SU-DHL-6 (cell line): Measurements from ENCODE around the gene ANO9.

Experiments
- CTCF ChIP-seq: fragments of 200-600 bp; sonication (generic); IDR thresholded peaks from one replicate; pipeline ENCODE4 v1.5.1; 2017; ENCODE audit warnings: antibody characterized with exemption, mild to moderate bottlenecking, low read length, moderate library complexity; ENCODE audit not compliant: insufficient read depth, poor library complexity, severe bottlenecking
- EZH2phosphoT487 ChIP-seq: fragments of 200-600 bp; sonication (generic), shearing (Covaris generic); conservative IDR thresholded peaks from 2 replicates; pipeline ENCODE4 v1.6.1; 2018; ENCODE audit warnings: mild to moderate bottlenecking, antibody characterized with exemption, low read length, moderate library complexity, mixed read lengths

GRCh38 chr11:447923-448731 is 6.3 kb upstream of the ANO9 start:
- peak; percentile 99 for TF ChIP-seq CTCF
- TF ChIP-seq EZH2phosphoT487: no peak
